ENCODE measurements around the gene DPM1.

DPM1 gene

DNA sequence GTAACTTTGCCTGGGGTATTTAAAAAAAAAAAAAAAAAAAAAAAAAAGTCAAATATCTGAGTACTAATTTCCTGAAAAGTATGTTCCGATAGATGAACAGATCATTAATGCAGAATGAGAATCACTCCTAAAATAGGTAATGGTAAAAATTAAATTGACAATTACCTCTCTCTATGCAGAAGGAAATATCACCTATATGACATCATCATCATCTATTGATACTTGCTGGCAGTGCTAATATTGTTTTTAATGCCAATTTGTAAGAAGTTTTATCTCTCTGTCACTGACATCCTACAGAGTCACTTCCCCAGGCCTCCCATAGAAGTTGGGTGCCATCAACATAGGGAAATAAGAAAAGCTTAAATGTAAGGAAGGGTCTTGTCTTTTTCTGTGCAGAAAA, 57.0 kb downstream of the DPM1 start:
- Histone ChIP-seq H3K27ac (ENCODE audit: low read depth, low read length) (no peak overlapping the region), H3F3A (ENCODE audit: control insufficient read depth, insufficient read depth) (peaks cover 34% of the 10 kb centered on the region), H3K4me2 (ENCODE audit: low read length) (no peak overlapping the region), H3K9me3 (ENCODE audit: control insufficient read depth, insufficient read depth, low read length) (no peaks in the 10 kb centered on the region), H3K4me1 (ENCODE audit: control insufficient read depth, low read length) (no peaks in the 10 kb centered on the region), H3K27me3 (ENCODE audit: control insufficient read depth, low read length) (no peaks in the 10 kb centered on the region), H3K4me3 (ENCODE audit: low read length) (no peak overlapping the region), H4K20me1 (ENCODE audit: control insufficient read depth, insufficient read depth, low read depth, low read length) (peaks cover 28% of the 10 kb centered on the region), H3K9me2 (replicated peaks; ENCODE audit: control insufficient read depth, low read length) (no peaks in the 10 kb centered on the region), H3K79me2 (ENCODE audit: control insufficient read depth, low read length) (peaks cover 75% of the 10 kb centered on the region), H3K36me3 (ENCODE audit: control insufficient read depth, low read length) (peaks cover 94% of the 10 kb centered on the region)
- TF ChIP-seq EZH2phosphoT487 (IDR thresholded peaks at IDR 0.05; ENCODE audit: borderline replicate concordance, low read length) = no peak
- TF ChIP-seq, protein P1, sequence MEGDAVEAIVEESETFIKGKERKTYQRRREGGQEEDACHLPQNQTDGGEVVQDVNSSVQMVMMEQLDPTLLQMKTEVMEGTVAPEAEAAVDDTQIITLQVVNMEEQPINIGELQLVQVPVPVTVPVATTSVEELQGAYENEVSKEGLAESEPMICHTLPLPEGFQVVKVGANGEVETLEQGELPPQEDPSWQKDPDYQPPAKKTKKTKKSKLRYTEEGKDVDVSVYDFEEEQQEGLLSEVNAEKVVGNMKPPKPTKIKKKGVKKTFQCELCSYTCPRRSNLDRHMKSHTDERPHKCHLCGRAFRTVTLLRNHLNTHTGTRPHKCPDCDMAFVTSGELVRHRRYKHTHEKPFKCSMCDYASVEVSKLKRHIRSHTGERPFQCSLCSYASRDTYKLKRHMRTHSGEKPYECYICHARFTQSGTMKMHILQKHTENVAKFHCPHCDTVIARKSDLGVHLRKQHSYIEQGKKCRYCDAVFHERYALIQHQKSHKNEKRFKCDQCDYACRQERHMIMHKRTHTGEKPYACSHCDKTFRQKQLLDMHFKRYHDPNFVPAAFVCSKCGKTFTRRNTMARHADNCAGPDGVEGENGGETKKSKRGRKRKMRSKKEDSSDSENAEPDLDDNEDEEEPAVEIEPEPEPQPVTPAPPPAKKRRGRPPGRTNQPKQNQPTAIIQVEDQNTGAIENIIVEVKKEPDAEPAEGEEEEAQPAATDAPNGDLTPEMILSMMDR (IDR thresholded peaks at IDR 0.05; ENCODE audit: low read depth, low read length, poor library complexity, severe bottlenecking) = no peak

DNA sequence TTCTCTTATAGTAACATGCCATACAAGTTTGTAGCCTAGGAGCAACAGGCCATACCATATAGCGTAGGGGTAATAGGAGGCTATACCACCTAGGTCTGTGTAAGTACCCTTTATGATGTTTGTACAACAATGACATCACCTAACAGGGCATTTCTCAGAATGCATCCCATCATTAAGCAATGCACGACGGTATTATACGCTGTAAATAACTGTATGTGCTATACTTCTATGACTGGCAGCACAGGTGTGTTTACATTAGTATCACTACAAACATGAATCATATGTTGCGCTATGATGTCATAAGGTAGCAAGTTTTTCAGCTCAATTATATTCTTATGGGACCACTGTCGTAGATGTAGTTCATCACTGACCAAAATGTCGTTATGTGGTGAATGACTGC, 58.1 kb downstream of the DPM1 start:
- no peak overlapping the region for H3K27ac ChIP-seq (ENCODE audit: low read depth, low read length)
- TF ChIP-seq EZH2phosphoT487 (IDR thresholded peaks at IDR 0.05; ENCODE audit: borderline replicate concordance, low read length) = no peak
- TF ChIP-seq, protein P1 (IDR thresholded peaks at IDR 0.05; ENCODE audit: low read depth, low read length, poor library complexity, severe bottlenecking) = no peak
- H3K4me2 ChIP-seq (ENCODE audit: low read length) = no peak overlapping the region
- H3K27me3 ChIP-seq (ENCODE audit: control insufficient read depth, low read length) = no peaks in the 10 kb centered on the region
- peaks cover 89% of the 10 kb centered on the region for H3K36me3 ChIP-seq (ENCODE audit: control insufficient read depth, low read length)
- H3K4me3 ChIP-seq (ENCODE audit: low read length) = no peak overlapping the region
- H3F3A ChIP-seq (ENCODE audit: control insufficient read depth, insufficient read depth) = peaks cover 31% of the 10 kb centered on the region
- H3K9me3 ChIP-seq (ENCODE audit: control insufficient read depth, insufficient read depth, low read length) = no peaks in the 10 kb centered on the region
- H4K20me1 ChIP-seq (ENCODE audit: control insufficient read depth, insufficient read depth, low read depth, low read length) = peaks cover 28% of the 10 kb centered on the region
- H3K79me2 ChIP-seq (ENCODE audit: control insufficient read depth, low read length) = peaks cover 65% of the 10 kb centered on the region
- H3K9me2 ChIP-seq (replicated peaks; ENCODE audit: control insufficient read depth, low read length) = no peaks in the 10 kb centered on the region
- no peaks in the 10 kb centered on the region for H3K4me1 ChIP-seq (ENCODE audit: control insufficient read depth, low read length)

DNA sequence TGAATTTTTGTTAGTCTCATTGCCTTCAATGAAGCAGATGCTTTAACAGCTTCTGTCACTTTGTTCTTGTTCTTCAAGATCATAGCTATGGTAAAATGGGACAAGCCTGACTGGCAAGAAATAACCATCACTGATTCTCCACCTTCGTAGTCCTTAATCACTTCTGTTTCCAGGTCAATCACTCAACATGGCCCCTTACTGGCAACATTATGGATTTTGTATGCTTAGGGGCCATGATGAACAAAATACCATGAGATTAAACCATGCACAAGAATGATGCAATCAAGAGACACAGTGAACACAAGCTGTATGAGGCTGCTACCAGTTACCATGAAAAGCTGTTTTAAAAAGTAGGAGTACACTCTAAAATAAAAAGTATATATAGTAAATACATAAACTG, 59.9 kb downstream of the DPM1 start:
- Histone ChIP-seq H3K4me2 (ENCODE audit: low read length) (no peak overlapping the region), H3K27me3 (ENCODE audit: control insufficient read depth, low read length) (no peaks in the 10 kb centered on the region), H3K4me3 (ENCODE audit: low read length) (no peak overlapping the region), H3F3A (ENCODE audit: control insufficient read depth, insufficient read depth) (peaks cover 31% of the 10 kb centered on the region), H3K9me2 (replicated peaks; ENCODE audit: control insufficient read depth, low read length) (no peaks in the 10 kb centered on the region), H3K79me2 (ENCODE audit: control insufficient read depth, low read length) (peaks cover 47% of the 10 kb centered on the region), H3K9me3 (ENCODE audit: control insufficient read depth, insufficient read depth, low read length) (no peaks in the 10 kb centered on the region), H3K27ac (ENCODE audit: low read depth, low read length) (no peak overlapping the region), H3K4me1 (ENCODE audit: control insufficient read depth, low read length) (no peaks in the 10 kb centered on the region), H3K36me3 (ENCODE audit: control insufficient read depth, low read length) (peaks cover 89% of the 10 kb centered on the region), H4K20me1 (ENCODE audit: control insufficient read depth, insufficient read depth, low read depth, low read length) (peaks cover 20% of the 10 kb centered on the region)
- TF ChIP-seq, protein P1 (IDR thresholded peaks at IDR 0.05; ENCODE audit: low read depth, low read length, poor library complexity, severe bottlenecking) = no peak
